ENCODE results near the gene PIGA.
"Not testable (repeated sequence)": the region's sequence is repeated elsewhere in the genome, so short reads cannot be mapped to it uniquely, and the experiment has no call there.

The PIGA gene

GRCh38 chrX:15274946-15275345 lies 60.4 kb downstream of the PIGA start:
- Histone ChIP-seq H3K9ac (ENCODE audit: low read depth, low read length) (no peak overlapping the region), H3K27me3 (ENCODE audit: control insufficient read depth, insufficient read depth, low read length) (no peaks in the 10 kb centered on the region), H3K4me3 (ENCODE audit: low read depth, low read length) (no peak overlapping the region), H3K4me1 (ENCODE audit: control insufficient read depth, insufficient read depth, low read length) (peaks cover 5% of the 10 kb centered on the region), H3K36me3 (ENCODE audit: control insufficient read depth, insufficient read depth, low read length) (no peaks in the 10 kb centered on the region), H3K9me3 (ENCODE audit: control insufficient read depth, insufficient read depth, low read length) (no peaks in the 10 kb centered on the region)

GRCh38 chrX:15273275-15273674 lies 62.0 kb downstream of the PIGA start:
- H3K4me1 ChIP-seq (ENCODE audit: control insufficient read depth, insufficient read depth, low read length); H3K36me3 ChIP-seq (ENCODE audit: control insufficient read depth, insufficient read depth, low read length); H3K9ac ChIP-seq (ENCODE audit: low read depth, low read length); H3K27me3 ChIP-seq (ENCODE audit: control insufficient read depth, insufficient read depth, low read length); H3K4me3 ChIP-seq (ENCODE audit: low read depth, low read length); H3K9me3 ChIP-seq (ENCODE audit: control insufficient read depth, insufficient read depth, low read length): not testable (repeated sequence)

DNA sequence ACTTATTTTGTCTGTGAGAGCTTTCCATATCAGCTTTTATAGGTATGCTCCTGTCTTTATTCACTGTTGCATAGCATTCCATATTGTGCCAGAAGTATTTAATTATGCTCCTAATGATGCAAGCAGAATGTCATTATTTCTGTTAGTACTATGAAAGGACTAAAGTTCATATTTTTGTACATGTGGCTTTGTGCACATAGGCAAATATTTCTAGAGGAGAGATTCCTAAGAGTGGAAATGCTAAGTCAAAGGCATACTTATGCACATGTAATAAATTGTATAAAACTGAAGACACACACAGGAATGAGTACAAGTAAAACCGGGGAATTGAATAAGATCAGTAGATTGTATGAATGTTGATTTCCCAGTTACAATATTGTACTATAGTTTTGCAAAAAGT lies 63.6 kb downstream of the PIGA start:
- Histone ChIP-seq H3K27me3 (ENCODE audit: control insufficient read depth, insufficient read depth, low read length) (no peaks in the 10 kb centered on the region), H3K36me3 (ENCODE audit: control insufficient read depth, insufficient read depth, low read length) (no peaks in the 10 kb centered on the region), H3K4me3 (ENCODE audit: low read depth, low read length) (no peak overlapping the region)

DNA sequence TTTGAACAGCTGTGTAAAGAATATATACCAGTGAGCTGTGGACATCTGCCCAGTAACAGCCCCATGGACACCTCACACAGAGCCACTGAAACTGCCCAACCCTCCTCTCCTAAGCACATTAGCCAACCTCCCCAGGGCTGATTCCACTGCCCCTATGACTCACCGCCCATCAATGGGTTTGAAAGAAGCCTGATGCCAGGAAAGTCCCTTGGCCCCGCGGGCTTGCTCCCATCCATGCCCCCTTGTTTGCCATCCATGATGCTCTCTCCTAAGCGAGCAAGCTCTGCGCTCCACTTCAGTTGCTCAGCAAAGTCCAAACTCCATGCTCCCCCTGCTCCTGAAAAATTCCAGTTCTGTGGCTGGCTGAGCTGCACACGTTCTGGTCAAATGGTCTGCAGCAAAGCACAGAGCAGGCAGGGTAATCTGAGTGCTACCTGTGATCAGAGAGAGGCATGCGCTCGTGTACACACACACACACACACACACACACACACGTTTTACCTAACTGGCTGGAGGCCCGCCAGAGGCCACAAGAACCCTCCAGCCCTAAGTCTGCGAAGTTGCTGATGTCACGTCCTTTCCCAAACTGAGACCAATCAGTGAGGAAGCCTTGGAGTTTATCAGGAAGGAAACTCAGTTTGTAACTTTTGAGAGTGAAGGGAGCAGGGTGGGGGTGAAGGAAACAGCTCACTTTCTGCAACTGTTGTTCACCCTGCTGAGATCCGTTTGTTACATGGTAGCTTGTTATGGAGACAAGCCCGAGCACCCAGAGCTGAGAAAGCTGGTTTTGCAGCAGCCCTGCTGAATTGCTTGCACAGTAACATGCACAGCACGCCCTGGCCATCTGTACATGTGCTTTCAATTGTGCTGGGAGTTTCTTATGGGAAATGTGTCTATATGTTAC lies 65.5 kb downstream of the PIGA start, which contains the start of gene ASB9:
TSS of gene ASB9 (minus strand) at position 466 of the 904 bp plus-strand sequence. CDS start at position 257, 209 bp downstream.
- H3K4me3 ChIP-seq (ENCODE audit: low read depth, low read length): no peak within 1 kb of the TSS
- no peak within 1 kb of the TSS for H3K9ac ChIP-seq (ENCODE audit: low read depth, low read length)
- no peaks in the 10 kb centered on the region for H3K9me3 ChIP-seq (ENCODE audit: control insufficient read depth, insufficient read depth, low read length)
- H3K27me3 ChIP-seq (ENCODE audit: control insufficient read depth, insufficient read depth, low read length): no peaks in the 10 kb centered on the region
- H3K4me1 ChIP-seq (ENCODE audit: control insufficient read depth, insufficient read depth, low read length): peaks cover 8% of the 10 kb centered on the region
- H3K36me3 ChIP-seq (ENCODE audit: control insufficient read depth, insufficient read depth, low read length): no peaks in the 10 kb centered on the region

More for the DNA sequence above, 63.6 kb downstream of the PIGA start:
- peaks cover 8% of the 10 kb centered on the region for H3K4me1 ChIP-seq (ENCODE audit: control insufficient read depth, insufficient read depth, low read length)
- no peaks in the 10 kb centered on the region for H3K9me3 ChIP-seq (ENCODE audit: control insufficient read depth, insufficient read depth, low read length)
- H3K9ac ChIP-seq (ENCODE audit: low read depth, low read length): no peak overlapping the region

Data from iPS-15b (cell line).